ENCODE data around the gene CEP20. TPM values are rescaled to one million over a fixed set of nuclear protein-coding genes. Genes with fewer than 3 reads are reported as not detected.

Gene CEP20
- total and polyA plus RNA-seq, 4 experiments from 2014 or later: 22.3 to 42.0 (median 29.1) TPM

GRCh38 chr16:15882563-15882962 lies 5.8 kb downstream of the CEP20 start:
- Histone ChIP-seq H3K4me1 (ENCODE audit: insufficient read depth, low read length) (peaks cover 18% of the 10 kb centered on the region), H3K9me3 (ENCODE audit: control insufficient read depth in 1 of 2, low read length in 2 of 2) (no peaks in the 10 kb centered on the region), H3K27me3 (ENCODE audit: insufficient read depth, low read length) (no peaks in the 10 kb centered on the region), H3K36me3 (ENCODE audit: insufficient read depth, low read length) (peaks cover 19% of the 10 kb centered on the region), H3K4me3 (ENCODE audit: low read length in 2 of 2) (no peak overlapping the region), H3K27ac (ENCODE audit: low read depth, low read length) (no peak overlapping the region)
- H3K9me3 Mint-ChIP-seq: no peaks in the 10 kb centered on the region
- H3K27ac Mint-ChIP-seq: peak overlapping the region in 4 of 7 donors; percentile 10 to 75 (median 60)
- intact Hi-C loops (cut with micrococcal nuclease): no loop called here
- no peaks in the 10 kb centered on the region for H3K27me3 Mint-ChIP-seq
- peaks cover 30 to 37% of the 10 kb centered on the region in 2 donors for H3K36me3 Mint-ChIP-seq
- ChIA-PET CTCF (ENCODE audit: partially characterized antibody) (no interaction called here), POLR2A (ENCODE audit: partially characterized antibody) (no interaction called here)
- H3K4me3 Mint-ChIP-seq: no peak overlapping the region
- DNase-seq: no peak
- H3K4me1 Mint-ChIP-seq: peaks cover 16 to 25% (median 20%) of the 10 kb centered on the region in 4 donors

DNA sequence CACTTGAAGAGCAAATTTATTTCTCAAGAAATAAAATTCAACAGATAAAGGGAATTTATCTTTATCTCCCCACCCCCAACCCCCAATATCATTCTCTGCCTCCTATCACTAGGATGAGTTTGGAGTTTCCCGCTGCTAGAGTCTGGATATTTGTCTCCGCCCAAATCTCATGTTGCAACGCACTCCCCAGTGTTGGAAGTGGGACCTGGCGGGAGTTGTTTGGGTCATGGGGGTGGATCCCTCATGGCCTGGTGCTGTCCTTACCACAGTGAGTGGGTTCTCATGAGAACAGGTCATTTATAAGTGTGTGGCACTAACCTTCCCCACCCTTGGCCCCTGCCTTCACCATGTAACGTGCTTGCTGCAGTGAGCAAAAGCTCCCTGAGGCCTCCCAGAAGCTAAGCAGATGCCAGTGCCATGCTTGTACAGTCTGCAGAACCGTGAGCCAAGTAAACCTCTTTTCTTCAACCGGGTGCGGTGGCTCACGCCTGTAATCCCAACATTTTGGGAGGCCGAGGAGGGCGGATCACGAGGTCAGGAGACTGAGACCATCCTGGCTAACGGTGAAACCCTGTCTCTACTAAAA lies 6.5 kb downstream of the CEP20 start:
- no peak for DNase-seq
- no peak overlapping the region for H3K4me3 Mint-ChIP-seq
- H3K4me3 ChIP-seq (ENCODE audit: low read length in 2 of 2): no peak overlapping the region
- H3K4me1 Mint-ChIP-seq: peaks cover 12 to 19% (median 16%) of the 10 kb centered on the region in 4 donors
- peaks cover 12% of the 10 kb centered on the region for H3K4me1 ChIP-seq (ENCODE audit: insufficient read depth, low read length)
- POLR2A ChIA-PET (ENCODE audit: partially characterized antibody): no interaction called here
- H3K27ac Mint-ChIP-seq: no peak overlapping the region
- H3K9me3 Mint-ChIP-seq: no peaks in the 10 kb centered on the region
- H3K36me3 Mint-ChIP-seq: peaks cover 36 to 39% of the 10 kb centered on the region in 2 donors
- H3K36me3 ChIP-seq (ENCODE audit: insufficient read depth, low read length): peaks cover 19% of the 10 kb centered on the region
- intact Hi-C loops (cut with micrococcal nuclease): no loop called here
- no peaks in the 10 kb centered on the region for H3K27me3 ChIP-seq (ENCODE audit: insufficient read depth, low read length)
- H3K27me3 Mint-ChIP-seq: no peaks in the 10 kb centered on the region
- H3K9me3 ChIP-seq (ENCODE audit: control insufficient read depth in 1 of 2, low read length in 2 of 2): no peaks in the 10 kb centered on the region
- CTCF ChIA-PET (ENCODE audit: partially characterized antibody): no interaction called here
- no peak overlapping the region for H3K27ac ChIP-seq (ENCODE audit: low read depth, low read length)

GRCh38 chr16:15880434-15881308 lies 7.7 kb downstream of the CEP20 start:
- no peak overlapping the region for H3K4me3 ChIP-seq (ENCODE audit: low read length in 2 of 2)
- Mint-ChIP-seq H3K4me1 (peaks cover 3 to 10% (median 7%) of the 10 kb centered on the region in 4 donors), H3K4me3 (no peak overlapping the region), H3K9me3 (no peaks in the 10 kb centered on the region), H3K27me3 (no peaks in the 10 kb centered on the region), H3K27ac (peak overlapping the region in 1 of 7 donors; percentile 46), H3K36me3 (peaks cover 35 to 42% of the 10 kb centered on the region in 2 donors)
- POLR2A ChIA-PET (ENCODE audit: partially characterized antibody): interaction anchor here (1.1 kb wide), 1 partner anchor 8 kb away, joined by 3 read pairs; the partner anchor contains the start of gene CEP20
- intact Hi-C loops (cut with micrococcal nuclease): no loop called here
- CTCF ChIA-PET (ENCODE audit: partially characterized antibody): interaction anchor here (1.1 kb wide), 1 partner anchor 32 kb away, joined by 3 read pairs; no protein-coding TSS in a partner anchor
- DNase-seq: no peak
- H3K27ac ChIP-seq (ENCODE audit: low read depth, low read length): no peak overlapping the region
- H3K36me3 ChIP-seq (ENCODE audit: insufficient read depth, low read length): peaks cover 24% of the 10 kb centered on the region
- H3K9me3 ChIP-seq (ENCODE audit: control insufficient read depth in 1 of 2, low read length in 2 of 2): no peaks in the 10 kb centered on the region
- peaks cover 4% of the 10 kb centered on the region for H3K4me1 ChIP-seq (ENCODE audit: insufficient read depth, low read length)
- no peaks in the 10 kb centered on the region for H3K27me3 ChIP-seq (ENCODE audit: insufficient read depth, low read length)

GRCh38 chr16:15879255-15879811 lies 9.1 kb downstream of the CEP20 start:
- DNase-seq: no peak
- Mint-ChIP-seq H3K36me3 (peaks cover 34 to 47% of the 10 kb centered on the region in 2 donors), H3K9me3 (no peaks in the 10 kb centered on the region), H3K27ac (peak overlapping the region in 2 of 7 donors; percentile 6 to 71), H3K27me3 (no peaks in the 10 kb centered on the region), H3K4me1 (peaks cover 0 to 4% (median 3%) of the 10 kb centered on the region in 4 donors), H3K4me3 (no peak overlapping the region)
- Histone ChIP-seq H3K27me3 (ENCODE audit: insufficient read depth, low read length) (no peaks in the 10 kb centered on the region), H3K27ac (ENCODE audit: low read depth, low read length) (no peak overlapping the region), H3K9me3 (ENCODE audit: control insufficient read depth in 1 of 2, low read length in 2 of 2) (no peaks in the 10 kb centered on the region), H3K4me1 (ENCODE audit: insufficient read depth, low read length) (no peaks in the 10 kb centered on the region), H3K36me3 (ENCODE audit: insufficient read depth, low read length) (peaks cover 31% of the 10 kb centered on the region), H3K4me3 (ENCODE audit: low read length in 2 of 2) (no peak overlapping the region)
- POLR2A ChIA-PET (ENCODE audit: partially characterized antibody): interaction anchor here (1.1 kb wide), 1 partner anchor 9 kb away, joined by 3 read pairs; the partner anchor contains the start of gene CEP20
- CTCF ChIA-PET (ENCODE audit: partially characterized antibody): interaction anchor here (1.1 to 1.2 kb wide), 2 partner anchors 8 to 33 kb away, joined by 3 read pairs; no protein-coding TSS in a partner anchor
- intact Hi-C loops (cut with micrococcal nuclease): no loop called here

DNA sequence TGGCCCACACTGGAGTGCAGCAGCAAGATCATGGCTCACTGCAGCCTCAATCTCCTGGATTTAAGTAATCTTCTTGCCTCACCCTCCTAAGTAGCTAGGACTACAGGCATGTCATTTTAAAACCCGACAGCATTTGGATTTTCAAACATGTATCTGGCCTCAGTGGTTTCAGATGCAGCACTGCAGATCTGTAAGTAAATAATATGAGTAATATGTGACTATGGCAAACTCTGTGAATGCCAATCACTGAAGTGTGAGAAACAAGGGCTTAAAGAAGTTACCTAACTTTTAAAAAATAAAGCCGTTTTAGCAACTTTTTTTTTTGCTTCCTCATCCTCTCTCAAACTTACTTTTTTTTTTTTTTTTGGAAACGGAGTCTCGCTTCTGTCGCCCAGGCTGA lies 11.9 kb downstream of the CEP20 start:
- peaks cover 35 to 42% of the 10 kb centered on the region in 2 donors for H3K36me3 Mint-ChIP-seq
- ChIA-PET CTCF (ENCODE audit: partially characterized antibody) (interaction anchor here (1.5 kb wide), 1 partner anchor 72 kb away, joined by 4 read pairs; no protein-coding TSS in a partner anchor), POLR2A (ENCODE audit: partially characterized antibody) (no interaction called here)
- H3K27ac Mint-ChIP-seq: no peak overlapping the region
- no peak overlapping the region for H3K4me3 Mint-ChIP-seq
- intact Hi-C loops (cut with micrococcal nuclease): no loop called here
- Histone ChIP-seq H3K4me1 (ENCODE audit: insufficient read depth, low read length) (no peaks in the 10 kb centered on the region), H3K9me3 (ENCODE audit: control insufficient read depth in 1 of 2, low read length in 2 of 2) (no peaks in the 10 kb centered on the region), H3K4me3 (ENCODE audit: low read length in 2 of 2) (no peak overlapping the region), H3K36me3 (ENCODE audit: insufficient read depth, low read length) (peaks cover 33% of the 10 kb centered on the region), H3K27me3 (ENCODE audit: insufficient read depth, low read length) (no peaks in the 10 kb centered on the region), H3K27ac (ENCODE audit: low read depth, low read length) (no peak overlapping the region)
- peaks cover 0 to 4% (median 4%) of the 10 kb centered on the region in 4 donors for H3K4me1 Mint-ChIP-seq
- H3K27me3 Mint-ChIP-seq: no peaks in the 10 kb centered on the region
- no peaks in the 10 kb centered on the region for H3K9me3 Mint-ChIP-seq
- no peak for DNase-seq

GRCh38 chr16:15874745-15875314 lies 13.6 kb downstream of the CEP20 start:
- H3K9me3 Mint-ChIP-seq: no peaks in the 10 kb centered on the region
- Histone ChIP-seq H3K27ac (ENCODE audit: low read depth, low read length) (no peak overlapping the region), H3K9me3 (ENCODE audit: control insufficient read depth in 1 of 2, low read length in 2 of 2) (no peaks in the 10 kb centered on the region), H3K4me3 (ENCODE audit: low read length in 2 of 2) (no peak overlapping the region), H3K36me3 (ENCODE audit: insufficient read depth, low read length) (peaks cover 40% of the 10 kb centered on the region), H3K4me1 (ENCODE audit: insufficient read depth, low read length) (no peaks in the 10 kb centered on the region), H3K27me3 (ENCODE audit: insufficient read depth, low read length) (no peaks in the 10 kb centered on the region)
- ChIA-PET CTCF (ENCODE audit: partially characterized antibody) (interaction anchor here (1.0 to 2.3 kb wide), 8 partner anchors 12 to 256 kb away, joined by 3 to 10 read pairs (median 4); partner anchors contain the start of gene CEP20), POLR2A (ENCODE audit: partially characterized antibody) (interaction anchor here (0.6 to 2.0 kb wide), 2 partner anchors 11 to 14 kb away, joined by 3 to 7 read pairs; partner anchors contain the start of gene CEP20)
- peaks cover 0 to 4% (median 4%) of the 10 kb centered on the region in 4 donors for H3K4me1 Mint-ChIP-seq
- intact Hi-C loops (cut with micrococcal nuclease): loop anchor here (2.0 kb wide), 1 partner anchor 14 kb away; the partner anchor contains the start of gene CEP20
- no peaks in the 10 kb centered on the region for H3K27me3 Mint-ChIP-seq
- peaks cover 38 to 47% of the 10 kb centered on the region in 2 donors for H3K36me3 Mint-ChIP-seq
- peak in 1 of 5 donors; percentile 3 for DNase-seq
- H3K4me3 Mint-ChIP-seq: no peak overlapping the region
- H3K27ac Mint-ChIP-seq: peak overlapping the region in 4 of 7 donors; percentile 35 to 82 (median 44)

All from CD4-positive, alpha-beta memory T cell (primary cell).